GM23338 (cell line): ENCODE results near the gene LHX5. TPM values are rescaled to one million over a fixed set of nuclear protein-coding genes. Genes with fewer than 3 reads are reported as not detected.

Experiments
- ATAC-seq: fragments of 200-7000 bp; cut with Tn5 transposase; 3 replicates; pipeline ENCODE4 v1.9.1; 2020
- DNase-seq: peaks from one replicate; pipeline ENCODE4 v3.0.0-alpha.2; 2015; ENCODE audit warnings: low spot score
- H2AFZ ChIP-seq: fragments of 200-600 bp; sonication (generic); 2 replicates; pipeline ENCODE4 v1.8.0; 2016; ENCODE audit warnings: antibody characterized with exemption, mild to moderate bottlenecking, moderate library complexity
- H3F3A ChIP-seq: fragments of 200-600 bp; sonication (generic); replicated peaks from 2 replicates; pipeline ENCODE4 v1.8.0; 2017; ENCODE audit warnings: antibody characterized with exemption, mixed run types, low read depth
- H3K27ac ChIP-seq: fragments of 200-600 bp; sonication (generic); 2 replicates; pipeline ENCODE4 v1.6.1; 2016; ENCODE audit warnings: low read depth
- H3K27me3 ChIP-seq: fragments of 200-600 bp; sonication (generic); 2 replicates; pipeline ENCODE4 v1.8.0; 2016; ENCODE audit warnings: mild to moderate bottlenecking, mixed run types, moderate library complexity; ENCODE audit not compliant: insufficient read depth
- H3K36me3 ChIP-seq: fragments of 200-600 bp; sonication (generic); 2 replicates; pipeline ENCODE4 v1.8.0; 2016; ENCODE audit warnings: mild to moderate bottlenecking; ENCODE audit not compliant: insufficient read depth
- H3K4me1 ChIP-seq: fragments of 200-600 bp; sonication (generic); 2 replicates; pipeline ENCODE4 v1.8.0; 2016; ENCODE audit warnings: mild to moderate bottlenecking, moderate library complexity; ENCODE audit not compliant: insufficient read depth
- H3K4me2 ChIP-seq: fragments of 200-600 bp; sonication (generic); 2 replicates; pipeline ENCODE4 v1.7.1; 2017; ENCODE audit warnings: mixed run types
- H3K4me3 ChIP-seq: fragments of 200-600 bp; sonication (generic); 2 replicates; pipeline ENCODE4 v1.6.1; 2016; ENCODE audit warnings: mixed run types
- H3K79me2 ChIP-seq: fragments of 200-600 bp; sonication (generic); replicated peaks from 2 replicates; pipeline ENCODE4 v1.8.0; 2017; ENCODE audit warnings: mild to moderate bottlenecking; ENCODE audit not compliant: insufficient read depth
- H3K9me2 ChIP-seq: fragments of 200-600 bp; sonication (generic); 2 replicates; pipeline ENCODE4 v1.8.0; 2017; ENCODE audit not compliant: insufficient read depth
- H4K20me1 ChIP-seq: fragments of 200-600 bp; sonication (generic); replicated peaks from 2 replicates; pipeline ENCODE4 v1.8.0; 2017; ENCODE audit warnings: mild to moderate bottlenecking; ENCODE audit not compliant: insufficient read depth
- H3K27ac Mint-ChIP-seq: 2 replicates; pipeline ENCODE4 v1.8.0; 2020; ENCODE audit warnings: inconsistent platforms, mild to moderate bottlenecking, moderate library complexity, mixed read lengths
- H3K27me3 Mint-ChIP-seq: 3 replicates; pipeline ENCODE4 v1.8.0; 2022; ENCODE audit warnings: low read depth, mild to moderate bottlenecking, moderate library complexity, mixed read lengths, inconsistent platforms; ENCODE audit not compliant: insufficient read depth, poor library complexity
- H3K36me3 Mint-ChIP-seq: 3 replicates; pipeline ENCODE4 v1.8.0; 2021; ENCODE audit warnings: low read depth, mild to moderate bottlenecking, inconsistent platforms, moderate library complexity, mixed read lengths
- H3K4me1 Mint-ChIP-seq: 3 replicates; pipeline ENCODE4 v1.8.0; 2020; ENCODE audit warnings: mild to moderate bottlenecking, inconsistent platforms, mixed read lengths
- H3K4me3 Mint-ChIP-seq: 3 replicates; pipeline ENCODE4 v1.8.0; 2021; ENCODE audit warnings: moderate library complexity, mild to moderate bottlenecking, inconsistent platforms, mixed read lengths
- H3K9me3 Mint-ChIP-seq: 3 replicates; pipeline ENCODE4 v1.8.0; 2020; ENCODE audit warnings: moderate library complexity, mild to moderate bottlenecking, inconsistent platforms, mixed read lengths
- CREB1 ChIP-seq: fragments of 250-450 bp; sonication (Bioruptor Pico); IDR thresholded peaks from 2 replicates; pipeline ENCODE4 v1.5.0; 2020; ENCODE audit warnings: low read depth, mild to moderate bottlenecking, moderate library complexity
- CTCF ChIP-seq, 2 experiments: fragments of 200-600 bp in 1 of 2; sonication (generic) in 1 of 2; conservative IDR thresholded peaks; 2 replicates each; pipeline versions ENCODE4 v1.5.1 to v1.6.1; 2016 to 2017; ENCODE audit warnings: antibody characterized with exemption in 2 of 2, low read depth in 2 of 2, mild to moderate bottlenecking in 2 of 2, moderate library complexity in 1 of 2
- EZH2 ChIP-seq: fragments of 200-600 bp; sonication (generic); IDR thresholded peaks from one replicate; pipeline ENCODE4 v1.8.0; 2017; ENCODE audit warnings: antibody characterized with exemption, mild to moderate bottlenecking, low read depth; ENCODE audit not compliant: unreplicated experiment
- NANOG ChIP-seq: IDR thresholded peaks from 2 replicates; pipeline ENCODE4 v1.6.1; 2016; ENCODE audit warnings: antibody characterized with exemption, borderline replicate concordance
- POLR2AphosphoS5 ChIP-seq: IDR thresholded peaks from 2 replicates; pipeline ENCODE4 v1.6.1; 2016; ENCODE audit warnings: antibody characterized with exemption, low read depth
- STAT1 ChIP-seq: IDR thresholded peaks from one replicate; pipeline ENCODE4 v1.6.1; 2016; ENCODE audit warnings: antibody characterized with exemption; ENCODE audit not compliant: unreplicated experiment
- ZNF114 ChIP-seq: fragments of 250-450 bp; sonication (Bioruptor Pico); IDR thresholded peaks from 2 replicates; pipeline ENCODE4 v1.5.0; 2020; ENCODE audit warnings: mild to moderate bottlenecking, moderate library complexity
- polyA plus RNA-seq: library from polyadenylated mRNA; unstranded; fragments of >200 nt; fragmentation: Nextera tagmentation; extraction: Ambion mirVana; gene quantifications from 2 replicates; pipeline ENCODE4 v1.2.1, GENCODE V29; 2016
- total RNA-seq: library from RNA; depleted of rRNA; stranded (reverse); fragments of >200 nt; shearing (Covaris generic); gene quantifications from 2 replicates; pipeline ENCODE4 v1.2.3, GENCODE V29; 2014
- TF ChIP-seq, protein P1 (sequence below): fragments of 250-450 bp; sonication (Bioruptor Pico); IDR thresholded peaks from 2 replicates; pipeline ENCODE4 v1.5.0; 2020; ENCODE audit warnings: mild to moderate bottlenecking, moderate library complexity

Gene LHX5
- total and polyA plus RNA-seq, 2 experiments from 2014 or later: 0.18 TPM; not detected in 1

DNA sequence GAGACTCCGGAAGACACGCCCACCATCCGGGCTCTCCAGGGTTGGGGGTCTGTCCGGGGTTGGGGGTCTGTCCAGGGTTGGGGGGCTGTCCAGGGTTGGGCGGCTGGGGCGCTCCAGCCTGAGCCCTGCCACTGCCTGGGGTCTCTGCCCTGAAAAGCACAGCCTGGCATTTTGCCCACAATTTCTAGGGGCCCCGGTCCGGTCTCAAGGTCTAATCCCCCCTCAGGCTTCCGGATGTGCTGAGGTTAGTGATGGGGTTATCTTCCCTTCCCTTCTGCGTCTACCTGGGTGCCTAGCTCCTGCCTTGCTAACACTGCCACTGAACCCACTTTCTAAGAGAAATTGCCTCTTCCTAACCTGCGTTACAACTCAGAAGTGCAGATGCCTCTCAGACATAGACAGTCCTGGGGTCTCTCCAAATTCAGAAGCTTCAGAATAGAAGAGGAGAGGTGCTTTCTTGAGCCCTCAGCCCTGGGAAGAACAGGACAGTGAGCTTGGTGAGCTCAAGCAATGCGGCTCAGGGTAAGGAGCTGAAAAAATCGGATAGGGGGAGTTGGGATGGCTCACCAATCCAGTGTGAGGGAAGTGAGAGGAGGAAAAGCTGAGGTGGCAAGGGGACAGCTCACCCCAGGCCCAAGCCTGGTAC, 5.7 kb downstream of the LHX5 start (continued):
- TF ChIP-seq, protein P1, sequence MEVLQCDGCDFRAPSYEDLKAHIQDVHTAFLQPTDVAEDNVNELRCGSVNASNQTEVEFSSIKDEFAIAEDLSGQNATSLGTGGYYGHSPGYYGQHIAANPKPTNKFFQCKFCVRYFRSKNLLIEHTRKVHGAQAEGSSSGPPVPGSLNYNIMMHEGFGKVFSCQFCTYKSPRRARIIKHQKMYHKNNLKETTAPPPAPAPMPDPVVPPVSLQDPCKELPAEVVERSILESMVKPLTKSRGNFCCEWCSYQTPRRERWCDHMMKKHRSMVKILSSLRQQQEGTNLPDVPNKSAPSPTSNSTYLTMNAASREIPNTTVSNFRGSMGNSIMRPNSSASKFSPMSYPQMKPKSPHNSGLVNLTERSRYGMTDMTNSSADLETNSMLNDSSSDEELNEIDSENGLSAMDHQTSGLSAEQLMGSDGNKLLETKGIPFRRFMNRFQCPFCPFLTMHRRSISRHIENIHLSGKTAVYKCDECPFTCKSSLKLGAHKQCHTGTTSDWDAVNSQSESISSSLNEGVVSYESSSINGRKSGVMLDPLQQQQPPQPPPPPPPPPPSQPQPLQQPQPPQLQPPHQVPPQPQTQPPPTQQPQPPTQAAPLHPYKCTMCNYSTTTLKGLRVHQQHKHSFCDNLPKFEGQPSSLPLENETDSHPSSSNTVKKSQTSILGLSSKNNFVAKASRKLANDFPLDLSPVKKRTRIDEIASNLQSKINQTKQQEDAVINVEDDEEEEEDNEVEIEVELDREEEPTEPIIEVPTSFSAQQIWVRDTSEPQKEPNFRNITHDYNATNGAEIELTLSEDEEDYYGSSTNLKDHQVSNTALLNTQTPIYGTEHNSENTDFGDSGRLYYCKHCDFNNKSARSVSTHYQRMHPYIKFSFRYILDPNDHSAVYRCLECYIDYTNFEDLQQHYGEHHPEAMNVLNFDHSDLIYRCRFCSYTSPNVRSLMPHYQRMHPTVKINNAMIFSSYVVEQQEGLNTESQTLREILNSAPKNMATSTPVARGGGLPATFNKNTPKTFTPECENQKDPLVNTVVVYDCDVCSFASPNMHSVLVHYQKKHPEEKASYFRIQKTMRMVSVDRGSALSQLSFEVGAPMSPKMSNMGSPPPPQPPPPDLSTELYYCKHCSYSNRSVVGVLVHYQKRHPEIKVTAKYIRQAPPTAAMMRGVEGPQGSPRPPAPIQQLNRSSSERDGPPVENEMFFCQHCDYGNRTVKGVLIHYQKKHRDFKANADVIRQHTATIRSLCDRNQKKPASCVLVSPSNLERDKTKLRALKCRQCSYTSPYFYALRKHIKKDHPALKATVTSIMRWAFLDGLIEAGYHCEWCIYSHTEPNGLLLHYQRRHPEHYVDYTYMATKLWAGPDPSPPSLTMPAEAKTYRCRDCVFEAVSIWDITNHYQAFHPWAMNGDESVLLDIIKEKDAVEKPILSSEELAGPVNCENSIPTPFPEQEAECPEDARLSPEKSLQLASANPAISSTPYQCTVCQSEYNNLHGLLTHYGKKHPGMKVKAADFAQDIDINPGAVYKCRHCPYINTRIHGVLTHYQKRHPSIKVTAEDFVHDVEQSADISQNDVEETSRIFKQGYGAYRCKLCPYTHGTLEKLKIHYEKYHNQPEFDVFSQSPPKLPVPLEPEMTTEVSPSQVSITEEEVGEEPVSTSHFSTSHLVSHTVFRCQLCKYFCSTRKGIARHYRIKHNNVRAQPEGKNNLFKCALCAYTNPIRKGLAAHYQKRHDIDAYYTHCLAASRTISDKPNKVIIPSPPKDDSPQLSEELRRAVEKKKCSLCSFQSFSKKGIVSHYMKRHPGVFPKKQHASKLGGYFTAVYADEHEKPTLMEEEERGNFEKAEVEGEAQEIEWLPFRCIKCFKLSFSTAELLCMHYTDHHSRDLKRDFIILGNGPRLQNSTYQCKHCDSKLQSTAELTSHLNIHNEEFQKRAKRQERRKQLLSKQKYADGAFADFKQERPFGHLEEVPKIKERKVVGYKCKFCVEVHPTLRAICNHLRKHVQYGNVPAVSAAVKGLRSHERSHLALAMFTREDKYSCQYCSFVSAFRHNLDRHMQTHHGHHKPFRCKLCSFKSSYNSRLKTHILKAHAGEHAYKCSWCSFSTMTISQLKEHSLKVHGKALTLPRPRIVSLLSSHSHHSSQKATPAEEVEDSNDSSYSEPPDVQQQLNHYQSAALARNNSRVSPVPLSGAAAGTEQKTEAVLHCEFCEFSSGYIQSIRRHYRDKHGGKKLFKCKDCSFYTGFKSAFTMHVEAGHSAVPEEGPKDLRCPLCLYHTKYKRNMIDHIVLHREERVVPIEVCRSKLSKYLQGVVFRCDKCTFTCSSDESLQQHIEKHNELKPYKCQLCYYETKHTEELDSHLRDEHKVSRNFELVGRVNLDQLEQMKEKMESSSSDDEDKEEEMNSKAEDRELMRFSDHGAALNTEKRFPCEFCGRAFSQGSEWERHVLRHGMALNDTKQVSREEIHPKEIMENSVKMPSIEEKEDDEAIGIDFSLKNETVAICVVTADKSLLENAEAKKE (CRISPR knock-in tag): no peak
- no peak for TF ChIP-seq STAT1
- peak; percentile 96 for TF ChIP-seq EZH2
- no peak for TF ChIP-seq POLR2AphosphoS5
- TF ChIP-seq CREB1 (CRISPR knock-in tag): no peak
- TF ChIP-seq NANOG: no peak

GRCh38 chr12:113464852-113465719, 6.6 kb downstream of the LHX5 start:
- peak overlapping the region; percentile 89 for H3K4me2 ChIP-seq
- Mint-ChIP-seq H3K27me3 (peaks cover 86% of the 10 kb centered on the region), H3K36me3 (no peaks in the 10 kb centered on the region; the same call in 2 of the 3 replicates), H3K4me3 (peak overlapping the region; percentile 64), H3K27ac (no peak overlapping the region), H3K9me3 (0 out of 3 replicates have a peak, but pooled peaks cover 3% of the 10 kb centered on the region), H3K4me1 (peaks cover 39% of the 10 kb centered on the region)
- peaks cover 5% of the 10 kb centered on the region; the same call in 1 of the 2 replicates for H4K20me1 ChIP-seq
- peaks cover 97% of the 10 kb centered on the region for H3K27me3 ChIP-seq
- H2AFZ ChIP-seq: peak overlapping the region; percentile 81
- H3K4me3 ChIP-seq: peak overlapping the region; percentile 58
- peak; percentile 1; the same call in 2 of the 3 replicates for ATAC-seq
- peak; percentile 44 for DNase-seq
- peaks cover 50% of the 10 kb centered on the region for H3K4me1 ChIP-seq
- no peaks in the 10 kb centered on the region for H3K79me2 ChIP-seq
- H3K9me2 ChIP-seq: no peaks in the 10 kb centered on the region
- no peak overlapping the region for H3K27ac ChIP-seq
- no peaks in the 10 kb centered on the region for H3K36me3 ChIP-seq
- H3F3A ChIP-seq: peaks cover 12% of the 10 kb centered on the region
- TF ChIP-seq ZNF114: no peak
- peak; percentile 18 to 29; a peak in 2 of 4 replicates for TF ChIP-seq CTCF (conservative IDR thresholded peaks at IDR 0.05; ENCODE audit: low read depth in 2 of 2)
- peak; percentile 92 for TF ChIP-seq EZH2
